Neural cell (in vitro differentiated cells): ENCODE results near the gene P4HTM. TPM values are rescaled to one million over a fixed set of nuclear protein-coding genes. Genes with fewer than 3 reads are reported as not detected.

Experiments used
- H2AFZ ChIP-seq: fragments of 200-600, 300-800 bp; sonication (generic), shearing (Covaris generic); 2 replicates; pipeline ENCODE4 v1.6.0; 2014; ENCODE audit warnings: low read depth, mild to moderate bottlenecking, antibody characterized with exemption, low read length, moderate library complexity
- H3F3A ChIP-seq: fragments of 200-600 bp; shearing (Covaris generic); 2 replicates; pipeline ENCODE4 v1.6.1; 2016; ENCODE audit warnings: mild to moderate bottlenecking, moderate library complexity, mixed read lengths, antibody characterized with exemption, low read length; ENCODE audit not compliant: insufficient read depth, poor library complexity, severe bottlenecking
- H3K27ac ChIP-seq: fragments of 200-600, 300-800 bp; sonication (generic), shearing (Covaris generic); 2 replicates; pipeline ENCODE4 v1.5.1; 2014; ENCODE audit warnings: mild to moderate bottlenecking, low read length, moderate library complexity
- H3K27me3 ChIP-seq: fragments of 300-800, 200-600 bp; sonication (generic), shearing (Covaris generic); 2 replicates; pipeline ENCODE4 v1.6.0; 2014; ENCODE audit warnings: mild to moderate bottlenecking, low read depth, low read length, moderate library complexity; ENCODE audit not compliant: insufficient read depth
- H3K36me3 ChIP-seq: fragments of 300-800, 200-600 bp; sonication (generic), shearing (Covaris generic); 2 replicates; pipeline ENCODE4 v1.5.1; 2014; ENCODE audit warnings: mild to moderate bottlenecking, antibody characterized with exemption, low read length, moderate library complexity; ENCODE audit not compliant: insufficient read depth
- H3K4me2 ChIP-seq: fragments of 300-800, 200-600 bp; sonication (generic), shearing (Covaris generic); 2 replicates; pipeline ENCODE4 v1.6.0; 2014; ENCODE audit warnings: mild to moderate bottlenecking, low read length
- H3K4me3 ChIP-seq: fragments of 300-800, 200-600 bp; sonication (generic), shearing (Covaris generic); 2 replicates; pipeline ENCODE4 v1.5.1; 2014; ENCODE audit warnings: mild to moderate bottlenecking, low read length, moderate library complexity
- H3K79me2 ChIP-seq: fragments of 200-600 bp; shearing (Covaris generic); replicated peaks from 2 replicates; pipeline ENCODE4 v1.6.0; 2014; ENCODE audit warnings: mild to moderate bottlenecking, low read length, moderate library complexity; ENCODE audit not compliant: insufficient read depth
- H3K9ac ChIP-seq: fragments of 300-800, 200-600 bp; sonication (generic), shearing (Covaris generic); 2 replicates; pipeline ENCODE4 v1.6.1; 2016; ENCODE audit warnings: mild to moderate bottlenecking, low read length, mixed read lengths
- H3K9me2 ChIP-seq: fragments of 200-600 bp; shearing (Covaris generic); 2 replicates; pipeline ENCODE4 v1.6.1; 2016; ENCODE audit warnings: mild to moderate bottlenecking, low read length, mixed read lengths; ENCODE audit not compliant: insufficient read depth
- H3K9me3 ChIP-seq: fragments of 200-600, 300-800 bp; sonication (generic), shearing (Covaris generic); 2 replicates; pipeline ENCODE4 v1.6.1; 2016; ENCODE audit warnings: mild to moderate bottlenecking, mixed run types, low read length, moderate library complexity, mixed read lengths
- H4K20me1 ChIP-seq: fragments of 200-600 bp; shearing (Covaris generic); 2 replicates; pipeline ENCODE4 v1.6.1; 2016; ENCODE audit warnings: mild to moderate bottlenecking, mixed run types; ENCODE audit not compliant: insufficient read depth
- EP300 ChIP-seq: fragments of 450-650 bp; conservative IDR thresholded peaks from 2 replicates; pipeline ENCODE4 v1.6.1; 2014; ENCODE audit warnings: antibody characterized with exemption, mild to moderate bottlenecking, moderate library complexity; ENCODE audit not compliant: poor library complexity, severe bottlenecking
- EZH2 ChIP-seq: fragments of 200-600, 300-800 bp; shearing (Covaris generic), sonication (generic); IDR thresholded peaks from 2 replicates; pipeline ENCODE4 v1.6.1; 2014; ENCODE audit warnings: antibody characterized with exemption, low read length, borderline replicate concordance, mild to moderate bottlenecking; ENCODE audit not compliant: insufficient read depth, poor library complexity, severe bottlenecking
- MXI1 ChIP-seq: fragments of 450-650 bp; conservative IDR thresholded peaks from 2 replicates; pipeline ENCODE4 v1.6.1; 2014; ENCODE audit warnings: antibody characterized with exemption, mild to moderate bottlenecking; ENCODE audit not compliant: poor library complexity, severe bottlenecking
- POLR2AphosphoS5 ChIP-seq: IDR thresholded peaks from 2 replicates; pipeline ENCODE4 v1.6.1; 2012
- RAD21 ChIP-seq: fragments of 450-650 bp; conservative IDR thresholded peaks from 2 replicates; pipeline ENCODE4 v1.6.1; 2014; ENCODE audit warnings: antibody characterized with exemption, mild to moderate bottlenecking, moderate library complexity
- SMC3 ChIP-seq: fragments of 450-650 bp; conservative IDR thresholded peaks from 2 replicates; pipeline ENCODE4 v1.6.1; 2014; ENCODE audit warnings: antibody characterized with exemption, mild to moderate bottlenecking, moderate library complexity; ENCODE audit not compliant: poor library complexity
- TAF1 ChIP-seq: IDR thresholded peaks from 2 replicates; pipeline ENCODE4 v1.6.1; 2012; ENCODE audit warnings: low read depth
- polyA plus RNA-seq: library from polyadenylated mRNA; depleted of rRNA; stranded (reverse); fragments of >200 nt; gene quantifications from 2 replicates; pipeline ENCODE4 v1.2.3, GENCODE V29; 2014
- TF ChIP-seq, protein P1 (sequence below): IDR thresholded peaks from 2 replicates; pipeline ENCODE4 v1.6.1; 2012; ENCODE audit warnings: borderline replicate concordance
- TF ChIP-seq, protein P2 (sequence below): fragments of 450-650 bp; IDR thresholded peaks from 2 replicates; pipeline ENCODE4 v1.5.1; 2014; ENCODE audit warnings: antibody characterized with exemption, mild to moderate bottlenecking, moderate library complexity; ENCODE audit not compliant: poor library complexity, severe bottlenecking

P4HTM gene
- polyA plus RNA-seq, 1 donor from 2014 or later, result 97.3 TPM

DNA sequence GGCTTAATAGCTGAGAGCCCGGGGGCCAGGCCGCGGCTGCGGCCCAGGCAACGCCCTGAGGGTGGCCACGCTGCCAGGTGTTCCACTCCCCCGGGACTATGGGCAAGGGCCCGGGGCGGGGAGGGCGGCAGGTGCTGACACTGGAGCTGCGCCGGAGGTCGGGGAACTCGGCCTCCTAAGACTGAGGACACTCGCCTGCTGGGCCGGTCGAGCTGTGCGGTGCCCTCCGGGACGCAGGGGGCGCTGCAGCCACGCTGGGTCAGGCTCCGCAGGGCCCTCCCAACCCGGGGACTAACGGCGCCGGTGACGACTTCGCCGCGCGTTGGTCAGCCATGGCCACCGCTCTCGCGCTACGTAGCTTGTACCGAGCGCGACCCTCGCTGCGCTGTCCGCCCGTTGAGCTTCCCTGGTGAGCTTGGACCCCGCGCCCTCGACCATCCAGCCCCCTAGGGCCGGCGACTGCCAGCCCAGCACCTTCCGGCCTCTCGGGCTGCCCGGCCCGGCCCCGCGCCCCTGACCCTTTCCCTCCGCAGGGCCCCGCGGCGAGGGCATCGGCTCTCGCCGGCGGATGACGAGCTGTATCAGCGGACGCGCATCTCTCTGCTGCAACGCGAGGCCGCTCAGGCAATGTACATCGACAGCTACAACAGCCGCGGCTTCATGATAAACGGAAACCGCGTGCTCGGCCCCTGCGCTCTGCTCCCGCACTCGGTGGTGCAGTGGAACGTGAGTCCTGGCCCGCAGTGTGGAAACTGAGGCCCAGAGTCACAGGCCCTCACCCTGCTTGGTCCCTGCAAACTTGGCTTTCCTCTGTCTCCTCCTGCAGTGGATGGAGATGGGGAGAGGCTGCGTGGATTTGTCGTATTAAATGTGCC is 32.0 kb downstream of the P4HTM start, which contains the start of gene NDUFAF3:
NDUFAF3 (plus strand) TSS at position 309 of the 875 bp plus-strand sequence; CDS start at position 333, 24 bp downstream.
- Histone ChIP-seq H3F3A (no peaks in the 10 kb centered on the region), H3K4me2 (peak within 1 kb of the TSS; percentile 94), H3K36me3 (no peaks in the 10 kb centered on the region), H3K27ac (peak within 1 kb of the TSS; percentile 94), H3K4me3 (peak within 1 kb of the TSS; percentile 100), H3K9ac (peak within 1 kb of the TSS; percentile 97), H3K27me3 (no peaks in the 10 kb centered on the region), H3K79me2 (peaks cover 18% of the 10 kb centered on the region), H3K9me2 (no peaks in the 10 kb centered on the region), H2AFZ (peak within 1 kb of the TSS; percentile 94), H4K20me1 (no peaks in the 10 kb centered on the region), H3K9me3 (no peaks in the 10 kb centered on the region)
- no peak for TF ChIP-seq EZH2
- TF ChIP-seq MXI1, result peak; percentile 59
- peak; percentile 36 for TF ChIP-seq EP300
- TF ChIP-seq, protein P1, sequence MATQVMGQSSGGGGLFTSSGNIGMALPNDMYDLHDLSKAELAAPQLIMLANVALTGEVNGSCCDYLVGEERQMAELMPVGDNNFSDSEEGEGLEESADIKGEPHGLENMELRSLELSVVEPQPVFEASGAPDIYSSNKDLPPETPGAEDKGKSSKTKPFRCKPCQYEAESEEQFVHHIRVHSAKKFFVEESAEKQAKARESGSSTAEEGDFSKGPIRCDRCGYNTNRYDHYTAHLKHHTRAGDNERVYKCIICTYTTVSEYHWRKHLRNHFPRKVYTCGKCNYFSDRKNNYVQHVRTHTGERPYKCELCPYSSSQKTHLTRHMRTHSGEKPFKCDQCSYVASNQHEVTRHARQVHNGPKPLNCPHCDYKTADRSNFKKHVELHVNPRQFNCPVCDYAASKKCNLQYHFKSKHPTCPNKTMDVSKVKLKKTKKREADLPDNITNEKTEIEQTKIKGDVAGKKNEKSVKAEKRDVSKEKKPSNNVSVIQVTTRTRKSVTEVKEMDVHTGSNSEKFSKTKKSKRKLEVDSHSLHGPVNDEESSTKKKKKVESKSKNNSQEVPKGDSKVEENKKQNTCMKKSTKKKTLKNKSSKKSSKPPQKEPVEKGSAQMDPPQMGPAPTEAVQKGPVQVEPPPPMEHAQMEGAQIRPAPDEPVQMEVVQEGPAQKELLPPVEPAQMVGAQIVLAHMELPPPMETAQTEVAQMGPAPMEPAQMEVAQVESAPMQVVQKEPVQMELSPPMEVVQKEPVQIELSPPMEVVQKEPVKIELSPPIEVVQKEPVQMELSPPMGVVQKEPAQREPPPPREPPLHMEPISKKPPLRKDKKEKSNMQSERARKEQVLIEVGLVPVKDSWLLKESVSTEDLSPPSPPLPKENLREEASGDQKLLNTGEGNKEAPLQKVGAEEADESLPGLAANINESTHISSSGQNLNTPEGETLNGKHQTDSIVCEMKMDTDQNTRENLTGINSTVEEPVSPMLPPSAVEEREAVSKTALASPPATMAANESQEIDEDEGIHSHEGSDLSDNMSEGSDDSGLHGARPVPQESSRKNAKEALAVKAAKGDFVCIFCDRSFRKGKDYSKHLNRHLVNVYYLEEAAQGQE, result peak; percentile 7
- TF ChIP-seq, protein P2, sequence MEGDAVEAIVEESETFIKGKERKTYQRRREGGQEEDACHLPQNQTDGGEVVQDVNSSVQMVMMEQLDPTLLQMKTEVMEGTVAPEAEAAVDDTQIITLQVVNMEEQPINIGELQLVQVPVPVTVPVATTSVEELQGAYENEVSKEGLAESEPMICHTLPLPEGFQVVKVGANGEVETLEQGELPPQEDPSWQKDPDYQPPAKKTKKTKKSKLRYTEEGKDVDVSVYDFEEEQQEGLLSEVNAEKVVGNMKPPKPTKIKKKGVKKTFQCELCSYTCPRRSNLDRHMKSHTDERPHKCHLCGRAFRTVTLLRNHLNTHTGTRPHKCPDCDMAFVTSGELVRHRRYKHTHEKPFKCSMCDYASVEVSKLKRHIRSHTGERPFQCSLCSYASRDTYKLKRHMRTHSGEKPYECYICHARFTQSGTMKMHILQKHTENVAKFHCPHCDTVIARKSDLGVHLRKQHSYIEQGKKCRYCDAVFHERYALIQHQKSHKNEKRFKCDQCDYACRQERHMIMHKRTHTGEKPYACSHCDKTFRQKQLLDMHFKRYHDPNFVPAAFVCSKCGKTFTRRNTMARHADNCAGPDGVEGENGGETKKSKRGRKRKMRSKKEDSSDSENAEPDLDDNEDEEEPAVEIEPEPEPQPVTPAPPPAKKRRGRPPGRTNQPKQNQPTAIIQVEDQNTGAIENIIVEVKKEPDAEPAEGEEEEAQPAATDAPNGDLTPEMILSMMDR, result peak; percentile 99
- TF ChIP-seq SMC3, result peak; percentile 33
- TF ChIP-seq POLR2AphosphoS5, result peak; percentile 95
- TF ChIP-seq RAD21, result peak; percentile 29
- TF ChIP-seq TAF1, result no peak

DNA sequence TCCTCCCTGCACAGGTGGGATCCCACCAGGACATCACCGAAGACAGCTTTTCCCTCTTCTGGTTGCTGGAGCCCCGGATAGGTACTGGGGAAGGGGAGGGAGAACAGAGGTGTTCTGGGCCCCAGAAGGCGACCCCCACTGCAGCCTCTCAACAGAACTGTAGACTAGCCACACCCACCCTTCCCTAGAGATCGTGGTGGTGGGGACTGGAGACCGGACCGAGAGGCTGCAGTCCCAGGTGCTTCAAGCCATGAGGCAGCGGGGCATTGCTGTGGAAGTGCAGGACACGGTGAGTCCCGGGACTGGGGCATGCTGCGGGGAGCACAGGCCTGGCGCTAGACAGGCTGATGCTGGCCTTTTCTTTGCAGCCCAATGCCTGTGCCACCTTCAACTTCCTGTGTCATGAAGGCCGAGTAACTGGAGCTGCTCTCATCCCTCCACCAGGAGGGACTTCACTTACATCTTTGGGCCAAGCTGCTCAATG is 32.7 kb downstream of the P4HTM start:
- no peaks in the 10 kb centered on the region for H4K20me1 ChIP-seq
- H3K9me2 ChIP-seq, result no peaks in the 10 kb centered on the region
- H3K9me3 ChIP-seq, result no peaks in the 10 kb centered on the region
- peaks cover 18% of the 10 kb centered on the region for H3K79me2 ChIP-seq
- H3K4me2 ChIP-seq, result peak overlapping the region; percentile 44
- no peaks in the 10 kb centered on the region for H3F3A ChIP-seq
- peak overlapping the region; percentile 97 for H3K9ac ChIP-seq
- TF ChIP-seq, protein P2, result no peak
- TF ChIP-seq TAF1, result no peak
- no peak for TF ChIP-seq EZH2
- no peak for TF ChIP-seq MXI1
- TF ChIP-seq SMC3, result no peak
- TF ChIP-seq POLR2AphosphoS5, result no peak
- TF ChIP-seq EP300, result no peak
- no peak for TF ChIP-seq RAD21
- TF ChIP-seq, protein P1, result no peak
- no peaks in the 10 kb centered on the region for H3K36me3 ChIP-seq
- H2AFZ ChIP-seq, result no peak overlapping the region
- H3K4me3 ChIP-seq, result peak overlapping the region; percentile 100
- H3K27me3 ChIP-seq, result no peaks in the 10 kb centered on the region
- peak overlapping the region; percentile 94 for H3K27ac ChIP-seq
